HG03139 (cell line): Measurements from ENCODE around the gene PDGFA.

ENCODE experiments used
- ATAC-seq: cut with Tn5 transposase; IDR thresholded peaks from one replicate; pipeline ENCODE4 v1.9.1; 2021; ENCODE audit not compliant: unreplicated experiment

The PDGFA gene

GRCh38 chr7:475425-475728 lies 44.3 kb downstream of the PDGFA start:
- ATAC-seq: no peak

GRCh38 chr7:474605-475424 lies 44.8 kb downstream of the PDGFA start:
- ATAC-seq: no peak

- ATAC-seq: no peak
Measured at GRCh38 chr7:473870-474604, 45.6 kb downstream of the PDGFA start.

- no peak for ATAC-seq
Measured at GRCh38 chr7:473211-473734, 46.4 kb downstream of the PDGFA start.

- no peak for ATAC-seq
Measured at GRCh38 chr7:472640-472957, 47.0 kb downstream of the PDGFA start.

- no peak for ATAC-seq
Measured at GRCh38 chr7:471866-472639, 47.6 kb downstream of the PDGFA start.

- ATAC-seq: no peak
Measured at GRCh38 chr7:471191-471865, 48.3 kb downstream of the PDGFA start.

GRCh38 chr7:469563-469961 lies 50.1 kb downstream of the PDGFA start:
- ATAC-seq: no peak

- no peak for ATAC-seq
Measured at GRCh38 chr7:468681-469562, 50.7 kb downstream of the PDGFA start.

GRCh38 chr7:467856-468545 lies 51.6 kb downstream of the PDGFA start:
- ATAC-seq: no peak

- no peak for ATAC-seq
Measured at GRCh38 chr7:467393-467828, 52.2 kb downstream of the PDGFA start.

GRCh38 chr7:466465-467191 lies 53.0 kb downstream of the PDGFA start:
- ATAC-seq: no peak

- no peak for ATAC-seq
Measured at GRCh38 chr7:465710-466400, 53.8 kb downstream of the PDGFA start.

GRCh38 chr7:464454-465401 lies 54.9 kb downstream of the PDGFA start:
- no peak for ATAC-seq

GRCh38 chr7:463817-464453 lies 55.7 kb downstream of the PDGFA start:
- no peak for ATAC-seq

GRCh38 chr7:463362-463781 lies 56.3 kb downstream of the PDGFA start:
- ATAC-seq: no peak
